ENCODE measurements around the gene PTPRN.
"Not testable (repeated sequence)": the region's sequence is repeated elsewhere in the genome, so short reads cannot be mapped to it uniquely, and the experiment has no call there.

PTPRN gene

DNA sequence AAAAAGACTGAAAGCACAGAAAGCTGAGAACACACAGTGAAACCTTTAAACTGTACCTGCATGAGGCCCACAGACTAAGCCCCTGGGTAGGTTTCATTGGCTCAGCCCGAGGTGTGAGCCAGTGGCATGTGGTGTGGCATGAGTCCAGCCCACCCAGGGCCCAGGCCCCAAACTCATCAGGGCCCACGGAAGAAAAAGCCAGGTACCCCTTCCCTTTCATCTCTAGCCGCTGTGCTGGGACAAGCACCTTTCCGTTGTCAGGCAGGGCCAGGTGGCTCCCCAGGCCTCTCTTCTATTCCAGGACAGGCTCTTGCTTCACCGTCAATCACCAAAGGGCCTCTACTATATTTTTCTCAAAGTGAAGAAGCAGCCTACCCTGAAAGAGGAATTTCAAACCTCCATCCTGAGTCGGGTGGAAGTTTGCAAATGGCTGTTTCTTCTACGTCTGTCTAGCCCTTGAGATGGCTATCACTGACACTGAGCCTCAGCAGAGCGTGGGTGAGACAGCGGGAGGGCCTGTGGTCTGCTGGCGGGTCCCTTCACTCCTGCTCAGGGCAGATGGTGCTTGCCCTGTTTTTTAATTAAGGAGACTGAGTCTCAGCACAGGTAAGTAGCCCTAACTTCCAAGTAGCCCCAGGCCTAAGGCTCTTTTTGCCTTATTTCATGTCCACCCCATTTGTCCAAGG is 21.5 kb downstream of the PTPRN start:
- Histone ChIP-seq H3K4me3 (ENCODE audit: low read length) (no peak overlapping the region), H3K9me3 (ENCODE audit: control insufficient read depth, insufficient read depth, low read length) (no peaks in the 10 kb centered on the region), H3F3A (ENCODE audit: control insufficient read depth, insufficient read depth) (no peaks in the 10 kb centered on the region), H3K79me2 (ENCODE audit: control insufficient read depth, low read length) (no peaks in the 10 kb centered on the region), H3K27me3 (ENCODE audit: control insufficient read depth, low read length) (no peaks in the 10 kb centered on the region), H3K9me2 (replicated peaks; ENCODE audit: control insufficient read depth, low read length) (no peaks in the 10 kb centered on the region), H3K4me1 (ENCODE audit: control insufficient read depth, low read length) (no peaks in the 10 kb centered on the region), H3K27ac (ENCODE audit: low read depth, low read length) (no peak overlapping the region), H3K36me3 (ENCODE audit: control insufficient read depth, low read length) (peaks cover 11% of the 10 kb centered on the region; the same call in 1 of the 2 replicates), H3K4me2 (ENCODE audit: low read length) (no peak overlapping the region), H4K20me1 (ENCODE audit: control insufficient read depth, insufficient read depth, low read depth, low read length) (no peaks in the 10 kb centered on the region)
- no peak for TF ChIP-seq EZH2phosphoT487 (IDR thresholded peaks at IDR 0.05; ENCODE audit: borderline replicate concordance, low read length)
- TF ChIP-seq, protein P1, sequence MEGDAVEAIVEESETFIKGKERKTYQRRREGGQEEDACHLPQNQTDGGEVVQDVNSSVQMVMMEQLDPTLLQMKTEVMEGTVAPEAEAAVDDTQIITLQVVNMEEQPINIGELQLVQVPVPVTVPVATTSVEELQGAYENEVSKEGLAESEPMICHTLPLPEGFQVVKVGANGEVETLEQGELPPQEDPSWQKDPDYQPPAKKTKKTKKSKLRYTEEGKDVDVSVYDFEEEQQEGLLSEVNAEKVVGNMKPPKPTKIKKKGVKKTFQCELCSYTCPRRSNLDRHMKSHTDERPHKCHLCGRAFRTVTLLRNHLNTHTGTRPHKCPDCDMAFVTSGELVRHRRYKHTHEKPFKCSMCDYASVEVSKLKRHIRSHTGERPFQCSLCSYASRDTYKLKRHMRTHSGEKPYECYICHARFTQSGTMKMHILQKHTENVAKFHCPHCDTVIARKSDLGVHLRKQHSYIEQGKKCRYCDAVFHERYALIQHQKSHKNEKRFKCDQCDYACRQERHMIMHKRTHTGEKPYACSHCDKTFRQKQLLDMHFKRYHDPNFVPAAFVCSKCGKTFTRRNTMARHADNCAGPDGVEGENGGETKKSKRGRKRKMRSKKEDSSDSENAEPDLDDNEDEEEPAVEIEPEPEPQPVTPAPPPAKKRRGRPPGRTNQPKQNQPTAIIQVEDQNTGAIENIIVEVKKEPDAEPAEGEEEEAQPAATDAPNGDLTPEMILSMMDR (IDR thresholded peaks at IDR 0.05; ENCODE audit: low read depth, low read length, poor library complexity, severe bottlenecking), result no peak

DNA sequence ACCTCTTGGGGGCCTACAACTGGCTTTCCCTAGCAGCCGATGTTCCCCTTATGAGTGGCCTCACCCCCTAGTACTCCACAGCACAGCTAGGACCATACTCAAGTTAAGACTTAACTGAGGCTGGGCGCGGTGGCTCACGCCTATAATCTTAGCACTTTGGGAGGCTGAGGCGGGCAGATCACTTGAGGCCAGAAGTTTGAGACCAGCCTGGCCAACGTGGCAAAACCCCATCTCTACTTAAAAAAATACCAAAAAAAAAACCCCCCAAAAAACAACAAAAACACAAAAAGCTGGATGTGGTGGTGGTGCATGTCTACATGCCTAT is 22.1 kb downstream of the PTPRN start:
- not testable (repeated sequence) for H3K4me1 ChIP-seq (ENCODE audit: control insufficient read depth, low read length); H3F3A ChIP-seq (ENCODE audit: control insufficient read depth, insufficient read depth); H4K20me1 ChIP-seq (ENCODE audit: control insufficient read depth, insufficient read depth, low read depth, low read length); H3K27me3 ChIP-seq (ENCODE audit: control insufficient read depth, low read length); H3K9me2 ChIP-seq (replicated peaks; ENCODE audit: control insufficient read depth, low read length); H3K27ac ChIP-seq (ENCODE audit: low read depth, low read length); H3K4me2 ChIP-seq (ENCODE audit: low read length); H3K9me3 ChIP-seq (ENCODE audit: control insufficient read depth, insufficient read depth, low read length); H3K4me3 ChIP-seq (ENCODE audit: low read length); H3K79me2 ChIP-seq (ENCODE audit: control insufficient read depth, low read length)
- H3K36me3 ChIP-seq (ENCODE audit: control insufficient read depth, low read length), result peaks cover 17% of the 10 kb centered on the region

DNA sequence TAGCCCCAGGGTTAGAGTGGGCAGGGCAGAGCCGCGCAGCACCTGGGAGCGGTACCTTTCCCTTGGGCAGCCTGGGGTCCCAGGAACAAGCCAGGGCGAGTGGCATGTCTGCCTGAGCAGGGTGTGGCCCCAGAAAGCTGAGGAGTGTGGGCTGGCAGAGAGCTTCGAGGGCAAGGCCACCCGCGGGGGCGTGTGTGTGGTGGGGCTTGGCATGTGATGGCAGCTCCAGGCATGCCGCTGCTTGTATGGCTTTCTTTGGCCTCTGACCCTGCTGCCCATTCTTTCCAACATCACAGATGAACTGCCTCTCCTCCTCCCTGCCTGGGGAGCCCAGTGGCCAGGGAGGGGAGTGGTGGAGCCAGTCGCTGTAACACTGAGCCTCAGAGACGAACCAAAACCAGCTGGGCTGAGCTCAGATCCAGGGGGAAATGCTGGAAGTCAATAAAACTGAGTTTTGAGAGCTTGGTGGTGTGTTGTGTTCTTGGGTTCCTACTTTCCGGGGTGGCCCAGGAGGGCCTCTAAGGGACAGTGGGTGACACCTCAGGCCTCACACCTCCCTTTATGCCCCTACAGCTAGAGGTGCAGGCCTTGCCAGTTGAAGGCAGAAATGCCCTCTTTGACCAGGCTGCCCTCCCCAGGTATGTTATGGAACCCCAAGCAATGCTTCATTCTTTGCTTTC is 22.6 kb downstream of the PTPRN start:
- Histone ChIP-seq H3K79me2 (ENCODE audit: control insufficient read depth, low read length) (no peaks in the 10 kb centered on the region), H3K9me2 (replicated peaks; ENCODE audit: control insufficient read depth, low read length) (no peaks in the 10 kb centered on the region), H3K9me3 (ENCODE audit: control insufficient read depth, insufficient read depth, low read length) (no peaks in the 10 kb centered on the region), H3K27me3 (ENCODE audit: control insufficient read depth, low read length) (no peaks in the 10 kb centered on the region), H3K36me3 (ENCODE audit: control insufficient read depth, low read length) (peaks cover 22% of the 10 kb centered on the region), H3K27ac (ENCODE audit: low read depth, low read length) (no peak overlapping the region), H3K4me3 (ENCODE audit: low read length) (no peak overlapping the region), H3F3A (ENCODE audit: control insufficient read depth, insufficient read depth) (no peaks in the 10 kb centered on the region), H4K20me1 (ENCODE audit: control insufficient read depth, insufficient read depth, low read depth, low read length) (no peaks in the 10 kb centered on the region), H3K4me2 (ENCODE audit: low read length) (no peak overlapping the region), H3K4me1 (ENCODE audit: control insufficient read depth, low read length) (no peaks in the 10 kb centered on the region)
- TF ChIP-seq EZH2phosphoT487 (IDR thresholded peaks at IDR 0.05; ENCODE audit: borderline replicate concordance, low read length), result no peak
- TF ChIP-seq, protein P1 (IDR thresholded peaks at IDR 0.05; ENCODE audit: low read depth, low read length, poor library complexity, severe bottlenecking), result no peak

DNA sequence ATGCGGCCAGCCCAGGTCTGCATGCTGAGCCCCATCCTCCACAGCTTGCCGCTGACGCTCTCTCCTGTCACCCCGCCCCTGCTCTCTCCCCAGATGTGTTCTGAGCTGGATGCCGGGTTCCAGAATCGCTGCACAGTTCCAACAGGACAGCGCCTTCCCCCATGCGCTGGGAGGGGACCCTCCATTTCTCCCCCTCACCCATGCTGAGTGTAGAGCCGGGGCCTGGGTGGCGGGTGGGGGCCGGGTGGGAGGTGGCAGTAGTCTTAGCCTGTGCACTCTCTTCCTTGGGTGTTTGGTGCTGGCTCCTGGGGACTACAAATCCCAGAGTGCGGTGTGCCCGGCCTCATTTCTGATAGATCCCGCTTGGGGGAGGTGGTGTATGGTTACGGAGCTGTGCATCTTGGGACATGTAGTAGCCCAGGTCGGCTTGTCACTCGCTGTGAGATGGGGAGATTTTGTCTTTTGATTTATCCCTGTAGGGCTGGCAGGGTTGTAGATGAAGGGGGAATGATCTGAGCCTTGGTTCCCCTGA is 23.2 kb downstream of the PTPRN start:
- H3K27ac ChIP-seq (ENCODE audit: low read depth, low read length), result no peak overlapping the region
- no peaks in the 10 kb centered on the region for H3K79me2 ChIP-seq (ENCODE audit: control insufficient read depth, low read length)
- H3K36me3 ChIP-seq (ENCODE audit: control insufficient read depth, low read length), result peaks cover 24% of the 10 kb centered on the region
- TF ChIP-seq, protein P1 (IDR thresholded peaks at IDR 0.05; ENCODE audit: low read depth, low read length, poor library complexity, severe bottlenecking), result no peak
- TF ChIP-seq EZH2phosphoT487 (IDR thresholded peaks at IDR 0.05; ENCODE audit: borderline replicate concordance, low read length), result no peak
- no peaks in the 10 kb centered on the region for H3K4me1 ChIP-seq (ENCODE audit: control insufficient read depth, low read length)
- H3K4me2 ChIP-seq (ENCODE audit: low read length), result no peak overlapping the region
- no peaks in the 10 kb centered on the region for H3F3A ChIP-seq (ENCODE audit: control insufficient read depth, insufficient read depth)
- no peaks in the 10 kb centered on the region for H3K9me3 ChIP-seq (ENCODE audit: control insufficient read depth, insufficient read depth, low read length)
- no peak overlapping the region for H3K4me3 ChIP-seq (ENCODE audit: low read length)
- no peaks in the 10 kb centered on the region for H4K20me1 ChIP-seq (ENCODE audit: control insufficient read depth, insufficient read depth, low read depth, low read length)
- no peaks in the 10 kb centered on the region for H3K27me3 ChIP-seq (ENCODE audit: control insufficient read depth, low read length)
- H3K9me2 ChIP-seq (replicated peaks; ENCODE audit: control insufficient read depth, low read length), result no peaks in the 10 kb centered on the region
